HG02870 (cell line): ENCODE data around the gene GJA3.
"Not testable (repeated sequence)": the region's sequence is repeated elsewhere in the genome, so short reads cannot be mapped to it uniquely, and the experiment has no call there.

Source experiments
- ATAC-seq: cut with Tn5 transposase; IDR thresholded peaks from one replicate; pipeline ENCODE4 v1.9.1; 2021; ENCODE audit warnings: mild to moderate bottlenecking, moderate library complexity; ENCODE audit not compliant: unreplicated experiment

GJA3 gene

GRCh38 chr13:20153290-20153689 lies 7.6 kb downstream of the GJA3 start:
- ATAC-seq: not testable (repeated sequence)

DNA sequence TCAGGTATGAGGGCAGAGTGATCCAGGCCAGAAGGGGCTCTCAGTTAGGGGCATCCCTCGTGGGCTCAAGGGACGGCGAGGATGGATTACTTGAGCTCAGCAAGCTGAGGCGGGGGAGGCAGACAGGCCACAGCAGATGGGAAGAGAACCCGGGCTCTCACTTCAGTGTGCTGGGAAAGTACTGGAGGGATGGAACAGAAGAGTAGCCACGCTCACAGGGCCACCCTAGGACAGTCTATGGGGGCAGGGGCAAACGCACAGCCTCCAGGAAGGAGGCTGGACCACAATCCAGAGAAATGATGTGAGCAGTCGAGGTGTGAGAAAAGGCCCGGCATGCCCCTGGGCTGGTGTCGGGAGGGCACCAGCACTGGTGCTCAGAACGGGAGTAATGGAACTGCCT lies 9.2 kb downstream of the GJA3 start:
- no peak for ATAC-seq

DNA sequence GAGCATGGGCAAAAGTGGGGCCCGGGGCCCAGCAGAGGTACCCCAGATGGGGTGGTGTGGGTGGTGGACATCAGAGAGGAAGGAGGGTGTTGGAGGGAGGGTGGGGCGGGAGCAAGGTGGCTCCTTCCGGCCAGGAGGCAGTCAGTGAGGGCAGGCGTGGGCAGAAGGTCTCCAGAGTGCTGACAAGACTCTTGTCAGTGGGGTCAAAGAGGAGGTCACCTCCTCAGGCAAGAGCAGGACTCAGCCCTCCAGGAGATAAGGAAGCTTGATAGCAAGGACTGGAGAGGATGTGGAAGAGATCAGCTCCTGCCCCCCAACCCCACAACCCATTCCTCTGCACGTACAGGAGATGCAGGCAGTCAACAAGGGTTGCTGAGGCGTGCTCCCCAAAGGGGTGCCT lies 9.8 kb downstream of the GJA3 start:
- ATAC-seq: no peak

DNA sequence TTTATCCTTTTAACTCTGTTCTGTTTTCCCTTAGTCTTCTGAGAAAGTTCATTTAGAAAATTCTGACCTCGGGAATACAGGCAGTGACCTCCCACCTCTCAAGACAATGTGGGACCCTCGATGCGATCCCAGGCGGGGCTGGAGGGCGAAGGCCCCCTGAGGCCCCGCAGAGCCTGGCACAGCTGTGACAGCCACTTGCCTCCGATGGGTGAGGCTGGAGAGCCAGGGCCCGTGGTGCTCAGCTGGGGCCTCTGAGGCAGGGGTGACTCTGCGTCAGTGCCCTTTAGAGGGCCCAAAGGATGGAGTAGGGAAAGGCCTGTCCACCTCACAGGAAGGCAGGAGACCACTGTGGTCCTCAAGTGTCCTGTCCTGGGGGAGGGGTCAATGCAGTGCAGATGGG lies 10.3 kb downstream of the GJA3 start:
- ATAC-seq: no peak

DNA sequence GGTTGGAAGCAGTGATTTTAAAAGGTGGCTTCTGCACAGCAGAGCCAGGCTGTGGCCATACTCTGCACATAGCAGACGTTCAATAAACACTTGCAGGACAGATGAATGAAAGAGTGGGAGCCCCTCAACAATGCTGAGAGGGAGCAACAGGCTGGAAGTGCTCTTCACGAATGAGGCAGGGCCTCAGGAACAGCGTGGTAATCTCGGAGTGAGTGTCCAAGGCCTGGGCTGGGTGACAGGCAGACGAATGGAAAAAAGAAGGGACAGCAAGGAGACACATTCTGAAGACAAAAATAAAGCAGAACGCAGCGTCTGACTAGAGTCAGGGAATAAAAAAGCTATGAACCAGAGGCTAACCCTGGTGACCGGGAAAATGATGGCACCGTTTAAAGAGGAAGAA lies 11.1 kb downstream of the GJA3 start:
- no peak for ATAC-seq

DNA sequence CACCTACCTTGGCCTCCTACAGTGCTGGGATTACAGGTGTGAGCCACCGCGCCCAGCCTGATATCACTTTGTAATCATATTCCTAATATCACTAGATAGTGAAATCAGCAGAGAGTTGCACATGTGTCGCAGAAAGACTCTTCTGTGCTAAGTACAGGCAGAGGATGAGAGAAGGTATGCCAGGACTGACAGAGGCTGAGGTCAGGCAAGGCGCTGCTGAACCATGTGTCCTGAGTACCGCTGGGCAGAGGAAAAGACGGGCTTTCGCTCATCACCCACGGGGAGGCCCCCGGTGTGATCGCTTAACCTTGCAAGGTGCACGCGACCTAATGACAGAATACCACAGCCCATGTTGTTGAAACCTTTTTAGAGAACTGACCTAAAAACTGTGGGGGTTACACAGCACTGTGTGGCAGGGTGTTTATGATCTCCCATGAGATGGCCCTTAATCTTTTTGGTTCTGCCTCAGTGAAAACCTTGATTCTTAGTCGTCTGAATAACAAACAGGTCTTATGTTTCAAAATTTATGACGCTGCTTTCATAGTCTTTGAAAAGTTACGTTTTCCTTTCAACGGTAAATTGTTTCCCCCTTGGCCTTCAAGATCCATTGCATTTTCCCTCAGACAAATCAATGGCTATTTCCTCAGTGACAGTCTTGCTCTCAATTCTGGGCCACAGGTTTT lies 12.2 kb downstream of the GJA3 start:
- no peak for ATAC-seq

- no peak for ATAC-seq
Measured at GRCh38 chr13:20146381-20146780, 14.5 kb downstream of the GJA3 start.

DNA sequence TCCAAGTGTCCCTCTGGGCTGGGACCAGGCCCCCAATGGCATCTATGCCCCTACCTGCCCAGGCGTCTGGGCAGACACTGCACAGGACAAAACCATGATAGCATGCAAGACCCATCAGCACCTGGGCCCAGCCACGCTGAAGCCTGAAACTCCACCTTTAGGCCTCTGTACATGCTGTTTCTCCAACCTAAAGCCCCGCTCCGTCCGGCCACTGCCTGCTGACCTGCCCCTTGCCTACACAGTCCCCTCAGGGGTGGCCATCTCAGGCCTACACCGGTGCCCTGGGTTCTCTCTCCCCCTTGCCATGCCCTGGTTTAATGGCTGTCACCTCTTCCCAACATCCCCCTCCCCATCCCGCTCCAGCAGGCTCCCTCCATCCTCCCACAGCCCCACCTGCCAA lies 15.3 kb downstream of the GJA3 start:
- no peak for ATAC-seq

DNA sequence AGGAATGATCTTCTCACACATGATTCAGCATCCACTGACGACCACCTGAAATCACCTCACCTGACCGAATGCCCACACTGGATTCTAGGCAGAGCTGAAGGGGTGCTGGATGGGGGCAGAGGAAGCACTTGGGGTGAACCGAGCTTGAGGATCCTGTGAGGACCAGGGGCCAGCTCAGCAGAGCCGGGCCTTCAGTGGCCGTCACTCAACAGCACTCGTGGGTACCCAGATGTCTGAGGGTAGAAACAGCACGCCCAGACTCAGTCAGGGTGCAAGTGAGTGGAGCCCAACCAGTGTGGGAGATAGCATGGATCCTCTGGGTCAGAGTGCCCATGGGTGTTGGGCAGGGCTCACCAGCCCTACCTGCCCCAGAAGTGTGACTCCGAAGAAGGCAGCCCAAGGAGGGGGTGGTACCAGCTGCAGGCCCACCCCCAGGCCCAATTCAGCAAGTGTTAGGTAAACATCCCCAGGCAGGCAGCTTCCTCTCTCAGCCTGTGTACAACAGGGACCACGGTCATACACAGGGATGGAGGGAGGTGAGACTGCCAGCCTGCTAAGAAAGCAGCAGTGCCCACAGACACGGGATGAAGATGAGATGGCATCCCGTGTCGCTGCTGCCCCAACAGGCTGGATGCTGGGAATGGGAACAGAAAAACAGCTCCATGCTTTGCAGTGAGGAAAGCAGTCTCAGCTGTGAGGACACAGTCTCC lies 16.6 kb downstream of the GJA3 start:
- ATAC-seq: no peak

DNA sequence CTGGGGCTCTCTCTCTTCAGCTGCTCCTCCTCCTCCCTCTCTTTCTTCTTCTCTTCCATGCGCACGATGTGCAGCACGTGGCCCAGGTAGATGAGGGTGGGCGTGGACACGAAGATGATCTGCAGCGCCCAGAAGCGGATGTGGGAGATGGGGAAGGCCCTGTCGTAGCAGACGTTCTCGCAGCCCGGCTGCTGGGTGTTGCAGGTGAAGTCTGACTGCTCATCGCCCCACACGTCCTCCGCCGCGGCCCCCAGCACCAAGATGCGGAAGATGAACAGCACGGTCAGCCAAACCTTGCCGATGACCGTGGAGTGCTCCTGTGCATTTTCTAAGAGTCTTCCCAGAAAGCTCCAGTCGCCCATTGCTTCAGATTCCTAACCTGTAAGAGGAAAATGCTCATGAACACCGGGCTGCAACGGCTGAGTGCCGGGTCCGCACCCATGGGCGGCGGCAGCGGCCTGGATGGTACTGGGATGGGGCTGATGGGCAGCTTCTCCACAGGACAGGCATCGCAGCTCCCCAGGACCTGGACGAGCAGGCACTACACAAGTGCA lies 17.8 kb downstream of the GJA3 start:
- no peak for ATAC-seq

DNA sequence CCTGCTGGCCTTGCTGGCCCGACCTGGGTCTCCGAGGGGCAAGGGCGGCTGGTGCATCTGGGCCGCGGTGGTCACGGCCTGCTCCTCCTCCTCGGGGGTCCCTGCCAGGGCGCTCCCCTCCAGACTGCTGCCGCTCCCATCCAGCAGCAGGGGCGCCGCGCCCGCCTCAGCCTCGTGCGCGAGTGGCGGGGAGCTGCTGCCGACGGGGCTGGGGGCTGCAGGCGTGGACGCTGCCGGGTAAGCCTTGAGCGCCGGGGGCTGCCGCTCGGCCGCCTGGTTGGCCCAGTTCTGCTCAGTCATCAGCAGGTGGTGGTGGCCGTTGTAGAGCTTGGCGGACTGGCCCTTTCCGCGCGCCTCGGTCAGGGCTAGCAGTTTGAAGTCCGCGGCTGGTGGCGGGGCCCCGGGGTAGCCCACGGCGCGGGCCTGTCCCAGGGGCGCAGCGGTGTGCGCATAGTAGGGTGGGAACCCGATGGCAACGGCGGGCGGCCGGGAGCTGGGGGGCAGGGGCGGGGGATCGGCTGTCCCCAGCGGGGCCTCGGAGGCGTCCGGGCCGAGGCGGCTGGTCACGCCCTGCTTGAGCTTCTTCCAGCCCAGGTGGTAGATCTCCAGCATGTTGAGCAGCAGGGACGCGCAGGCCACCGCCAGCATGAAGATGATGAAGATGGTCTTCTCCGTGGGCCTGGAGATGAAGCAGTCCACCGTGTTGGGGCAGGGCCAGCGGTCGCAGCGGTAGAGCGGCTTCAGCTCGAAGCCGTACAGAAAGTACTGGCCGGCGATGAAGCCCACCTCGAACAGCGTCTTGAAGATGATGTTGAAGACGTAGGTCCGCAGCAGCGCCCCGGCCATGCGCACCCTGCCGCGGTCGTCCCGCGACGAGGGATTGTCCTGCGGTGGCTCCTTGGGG lies 18.6 kb downstream of the GJA3 start:
- ATAC-seq: no peak

DNA sequence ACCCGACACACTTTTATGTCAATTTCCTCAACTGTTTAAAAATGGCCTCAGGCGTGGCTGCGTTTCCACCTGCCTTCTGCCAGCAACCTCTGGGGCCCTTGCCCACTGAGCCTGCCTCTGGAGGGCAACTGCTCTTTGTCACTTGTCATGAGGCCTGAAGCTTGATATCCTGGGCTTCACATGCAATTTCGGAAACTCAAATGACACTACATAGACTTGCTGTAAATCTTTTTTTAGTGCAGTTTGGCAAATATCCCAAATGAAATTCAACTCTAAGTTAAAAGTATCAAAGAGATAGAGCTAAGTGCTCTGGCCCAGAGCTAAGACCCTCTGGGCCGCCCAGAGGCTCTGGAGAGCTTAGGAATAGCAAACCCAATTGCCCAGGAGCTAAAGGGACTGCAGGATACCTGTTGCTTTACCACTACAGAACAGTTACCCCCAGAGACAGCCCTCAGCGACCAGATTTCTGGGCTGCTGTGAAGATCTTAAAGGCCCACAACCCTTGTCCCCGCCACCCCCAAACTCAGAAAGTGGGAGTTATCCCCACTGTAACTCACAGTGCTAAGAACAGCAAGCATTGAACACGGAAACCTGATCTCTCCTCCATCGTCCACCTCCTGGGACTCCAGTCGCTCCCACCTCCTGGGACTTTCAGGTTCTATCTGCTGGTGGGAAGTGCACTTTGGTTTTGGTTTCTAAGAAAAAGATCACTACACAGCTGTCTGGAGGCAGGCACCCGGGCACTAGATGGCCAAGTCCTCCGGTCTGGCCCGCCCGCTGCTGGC lies 19.4 kb downstream of the GJA3 start:
- ATAC-seq: no peak

GRCh38 chr13:20140487-20140886 lies 20.4 kb downstream of the GJA3 start:
- no peak for ATAC-seq

- no peak for ATAC-seq
Measured at GRCh38 chr13:20137875-20138274, 23.0 kb downstream of the GJA3 start.

GRCh38 chr13:20136781-20137703 lies 23.8 kb downstream of the GJA3 start:
- ATAC-seq: peak; percentile 53

- ATAC-seq: no peak
Measured at GRCh38 chr13:20134732-20135131, 26.1 kb downstream of the GJA3 start.

- ATAC-seq: no peak
Measured at GRCh38 chr13:20132052-20132634, 28.7 kb downstream of the GJA3 start.

DNA sequence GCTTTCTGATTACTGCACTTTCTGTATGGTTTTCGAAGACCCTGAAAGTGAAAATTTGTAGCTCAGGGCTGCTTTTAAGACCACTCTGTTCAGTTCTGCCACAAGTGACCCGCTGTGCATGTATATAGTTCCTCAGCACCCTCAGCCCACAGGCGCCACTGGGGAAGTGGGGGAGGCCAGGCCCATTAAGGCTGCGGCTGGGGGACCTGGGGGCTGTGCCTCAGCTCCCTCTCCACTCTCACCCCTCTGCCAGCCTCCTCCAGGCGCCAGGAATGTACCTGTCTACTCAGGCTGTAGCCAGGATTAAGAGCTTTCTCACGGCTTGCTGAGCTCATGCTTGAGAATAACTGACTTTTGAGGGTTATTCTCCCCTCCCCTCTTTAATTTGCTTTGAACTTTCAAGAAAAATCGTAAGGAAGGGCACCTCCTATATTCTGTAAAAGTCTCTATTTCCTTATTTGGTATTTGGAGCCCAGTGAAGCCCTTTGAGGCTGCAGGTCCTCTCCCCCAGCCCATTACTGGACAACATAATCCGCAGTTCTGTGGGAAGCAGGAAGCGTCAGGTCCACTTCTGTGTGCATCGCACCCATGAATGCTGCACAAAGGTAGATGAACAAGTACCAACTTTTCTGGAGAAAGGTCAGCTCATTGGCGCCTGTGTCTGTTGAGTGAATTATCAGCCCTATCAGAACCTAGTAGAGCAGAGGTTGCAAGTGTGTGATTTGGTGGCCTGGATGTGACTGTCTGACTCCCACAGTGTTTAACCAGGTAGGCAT lies 29.6 kb downstream of the GJA3 start:
- no peak for ATAC-seq
